Smooth muscle cell (in vitro differentiated cells): ENCODE data around the gene GTF3C1. TPM values are rescaled to one million over a fixed set of nuclear protein-coding genes. Genes with fewer than 3 reads are reported as not detected.

Source experiments
- DNase-seq: peaks from one replicate; lab custom pipeline; 2025; ENCODE audit not compliant: unreplicated experiment; lab: John Stamatoyannopoulos, UW
- H2AFZ ChIP-seq: fragments of 200-600 bp; sonication (generic); 2 replicates; pipeline ENCODE4 v1.6.0; 2016; ENCODE audit warnings: antibody characterized with exemption, low read depth, mild to moderate bottlenecking
- H3F3A ChIP-seq: fragments of 200-600 bp; sonication (generic); 2 replicates; pipeline ENCODE4 v1.6.0; 2017; ENCODE audit warnings: antibody characterized with exemption, low read depth
- H3K27ac ChIP-seq: fragments of 200-600 bp; sonication (generic); 2 replicates; pipeline ENCODE4 v1.5.1; 2016; ENCODE audit warnings: low read depth, mild to moderate bottlenecking
- H3K27me3 ChIP-seq: fragments of 200-600 bp; sonication (generic); 2 replicates; pipeline ENCODE4 v1.6.1; 2016; ENCODE audit warnings: low read depth, mild to moderate bottlenecking
- H3K36me3 ChIP-seq: fragments of 200-600 bp; sonication (generic); 2 replicates; pipeline ENCODE4 v1.5.1; 2016; ENCODE audit warnings: low read depth
- H3K4me1 ChIP-seq: fragments of 200-600 bp; sonication (generic); 2 replicates; pipeline ENCODE4 v1.5.1; 2016; ENCODE audit warnings: low read depth
- H3K4me2 ChIP-seq: fragments of 200-600 bp; sonication (generic); 2 replicates; pipeline ENCODE4 v1.6.0; 2016; ENCODE audit warnings: mild to moderate bottlenecking
- H3K4me3 ChIP-seq: fragments of 200-600 bp; sonication (generic); 2 replicates; pipeline ENCODE4 v1.5.1; 2016; ENCODE audit warnings: mild to moderate bottlenecking
- H3K79me2 ChIP-seq: fragments of 200-600 bp; sonication (generic); 2 replicates; pipeline ENCODE4 v1.6.0; 2016; ENCODE audit warnings: low read depth, mild to moderate bottlenecking
- H3K9ac ChIP-seq: fragments of 200-600 bp; sonication (generic); 2 replicates; pipeline ENCODE4 v1.6.0; 2016; ENCODE audit warnings: low read depth
- H3K9me3 ChIP-seq: fragments of 200-600 bp; sonication (generic); replicated peaks from 2 replicates; pipeline ENCODE4 v1.5.1; 2016; ENCODE audit warnings: low read depth
- H4K20me1 ChIP-seq: fragments of 200-600 bp; sonication (generic); 2 replicates; pipeline ENCODE4 v1.6.0; 2016; ENCODE audit warnings: low read depth
- WGBS: methylation state at CpG from one replicate; pipeline ENCODE4 v1.1.7; 2016; ENCODE audit warnings: low lambda C conversion rate; 5-methylcytosine and 5-hydroxymethylcytosine counted together
- polyA plus RNA-seq: library from polyadenylated mRNA; unstranded; fragments of >200 nt; fragmentation: Nextera tagmentation; extraction: Ambion mirVana; gene quantifications from 2 replicates; pipeline ENCODE4 v1.2.1, GENCODE V29; 2016
- total RNA-seq: library from RNA; depleted of rRNA; stranded (reverse); fragments of >200 nt; gene quantifications from 2 replicates; pipeline ENCODE4 v1.2.3, GENCODE V29; 2014
- TF ChIP-seq, protein P1 (sequence below): fragments of 200-600 bp; sonication (generic); IDR thresholded peaks from 2 replicates; pipeline ENCODE4 v1.5.1; 2017; ENCODE audit warnings: borderline replicate concordance, mild to moderate bottlenecking, antibody characterized with exemption; ENCODE audit not compliant: insufficient read depth, poor library complexity, severe bottlenecking

GTF3C1 gene
- total and polyA plus RNA-seq, 2 experiments from 2014 or later = 47.6 to 78.5 TPM

DNA sequence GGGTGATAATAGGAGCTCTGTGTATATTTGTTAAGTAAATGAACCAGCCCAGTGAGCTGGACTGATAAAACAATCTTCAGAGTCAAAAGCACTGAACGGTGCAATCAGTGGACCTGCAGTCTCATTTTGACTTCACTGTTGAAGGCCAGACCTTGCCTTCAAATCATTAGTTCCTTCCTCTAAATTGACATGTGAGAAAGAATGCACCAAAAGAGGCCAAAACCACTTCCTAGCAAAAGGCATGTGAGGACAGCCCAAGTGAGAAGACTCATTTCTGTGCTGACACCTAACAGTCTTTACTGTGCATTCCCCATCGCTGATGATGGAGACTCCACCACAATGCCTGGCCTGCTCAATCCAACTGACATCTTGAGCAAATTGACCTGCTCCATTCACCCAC, 10.6 kb downstream of the GTF3C1 start:
- Histone ChIP-seq H3K9ac (no peak overlapping the region), H4K20me1 (peaks cover 69% of the 10 kb centered on the region), H3K4me3 (no peak overlapping the region), H3K4me2 (no peak overlapping the region), H3K36me3 (peaks cover 29% of the 10 kb centered on the region), H3F3A (no peaks in the 10 kb centered on the region), H3K9me3 (no peaks in the 10 kb centered on the region), H3K4me1 (no peaks in the 10 kb centered on the region), H3K27ac (no peak overlapping the region), H3K79me2 (peaks cover 8% of the 10 kb centered on the region), H2AFZ (no peak overlapping the region), H3K27me3 (no peaks in the 10 kb centered on the region)
- WGBS = 100% methylated on average over 2 of the region's 2 CpGs
- no peak for DNase-seq
- TF ChIP-seq, protein P1, sequence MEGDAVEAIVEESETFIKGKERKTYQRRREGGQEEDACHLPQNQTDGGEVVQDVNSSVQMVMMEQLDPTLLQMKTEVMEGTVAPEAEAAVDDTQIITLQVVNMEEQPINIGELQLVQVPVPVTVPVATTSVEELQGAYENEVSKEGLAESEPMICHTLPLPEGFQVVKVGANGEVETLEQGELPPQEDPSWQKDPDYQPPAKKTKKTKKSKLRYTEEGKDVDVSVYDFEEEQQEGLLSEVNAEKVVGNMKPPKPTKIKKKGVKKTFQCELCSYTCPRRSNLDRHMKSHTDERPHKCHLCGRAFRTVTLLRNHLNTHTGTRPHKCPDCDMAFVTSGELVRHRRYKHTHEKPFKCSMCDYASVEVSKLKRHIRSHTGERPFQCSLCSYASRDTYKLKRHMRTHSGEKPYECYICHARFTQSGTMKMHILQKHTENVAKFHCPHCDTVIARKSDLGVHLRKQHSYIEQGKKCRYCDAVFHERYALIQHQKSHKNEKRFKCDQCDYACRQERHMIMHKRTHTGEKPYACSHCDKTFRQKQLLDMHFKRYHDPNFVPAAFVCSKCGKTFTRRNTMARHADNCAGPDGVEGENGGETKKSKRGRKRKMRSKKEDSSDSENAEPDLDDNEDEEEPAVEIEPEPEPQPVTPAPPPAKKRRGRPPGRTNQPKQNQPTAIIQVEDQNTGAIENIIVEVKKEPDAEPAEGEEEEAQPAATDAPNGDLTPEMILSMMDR = no peak

DNA sequence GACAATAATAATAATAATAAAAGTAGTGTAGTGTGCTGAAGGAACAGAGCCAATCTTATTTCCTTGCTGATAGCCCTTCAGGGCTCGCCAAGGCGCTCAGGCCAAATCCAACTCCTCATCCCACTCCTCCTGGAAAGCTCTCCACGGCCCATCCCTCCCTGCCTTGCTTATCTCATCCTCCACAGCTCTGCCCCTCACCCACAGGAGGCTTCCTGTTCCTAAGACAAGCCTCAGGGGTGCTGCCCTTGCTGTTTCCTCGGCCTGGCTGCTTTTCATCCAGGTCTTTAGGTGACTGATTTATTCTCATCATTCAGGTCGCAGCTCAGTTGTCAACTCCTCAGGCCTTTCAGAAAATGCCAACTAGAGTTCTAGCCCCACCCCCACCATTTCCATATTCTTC, 11.2 kb downstream of the GTF3C1 start:
- no peaks in the 10 kb centered on the region for H3K27me3 ChIP-seq
- no peak overlapping the region for H3K4me2 ChIP-seq
- peaks cover 69% of the 10 kb centered on the region for H4K20me1 ChIP-seq
- H3K9me3 ChIP-seq = no peaks in the 10 kb centered on the region
- TF ChIP-seq, protein P1 = no peak
- peaks cover 27% of the 10 kb centered on the region for H3K36me3 ChIP-seq
- H3K79me2 ChIP-seq = peaks cover 8% of the 10 kb centered on the region
- 74% methylated on average over 5 of the region's 5 CpGs for WGBS
- H3K27ac ChIP-seq = no peak overlapping the region
- H3K4me3 ChIP-seq = no peak overlapping the region
- H3K4me1 ChIP-seq = no peaks in the 10 kb centered on the region
- no peak for DNase-seq
- H2AFZ ChIP-seq = no peak overlapping the region
- H3F3A ChIP-seq = no peaks in the 10 kb centered on the region
- no peak overlapping the region for H3K9ac ChIP-seq

DNA sequence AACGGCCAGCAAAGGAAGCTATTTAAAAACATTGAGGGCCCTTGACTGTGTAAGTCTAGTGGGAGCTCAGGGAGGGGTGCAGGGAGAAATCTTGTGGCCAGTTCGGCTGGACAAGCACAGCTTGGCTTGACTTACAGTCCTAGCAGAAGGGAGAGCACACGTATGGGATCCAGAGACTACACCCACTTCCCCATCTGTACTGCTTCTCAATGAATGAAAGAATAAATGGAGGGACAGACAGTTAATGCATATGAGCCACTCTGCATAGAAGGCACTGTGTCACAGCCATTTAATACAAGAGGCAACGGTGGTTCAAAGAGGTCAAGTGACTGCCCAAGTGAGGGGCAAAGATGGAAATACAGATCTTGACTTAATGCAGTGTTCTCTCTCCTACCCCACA, 15.5 kb downstream of the GTF3C1 start:
- Histone ChIP-seq H3K4me2 (no peak overlapping the region), H3K27me3 (no peaks in the 10 kb centered on the region), H3K36me3 (peaks cover 17% of the 10 kb centered on the region), H3K79me2 (no peaks in the 10 kb centered on the region), H3F3A (no peaks in the 10 kb centered on the region), H3K4me3 (no peak overlapping the region), H4K20me1 (peaks cover 72% of the 10 kb centered on the region), H3K9ac (no peak overlapping the region), H3K4me1 (no peaks in the 10 kb centered on the region), H3K27ac (no peak overlapping the region), H2AFZ (no peak overlapping the region), H3K9me3 (no peaks in the 10 kb centered on the region)
- 97% methylated on average over 4 of the region's 4 CpGs for WGBS
- TF ChIP-seq, protein P1 = no peak
- no peak for DNase-seq
